ENCODE results near the gene ESYT3. TPM values are rescaled to one million over a fixed set of nuclear protein-coding genes. Genes with fewer than 3 reads are reported as not detected.

Gene ESYT3
- total RNA-seq, 6 donors from 2014 or later: 45.9 to 93.3 (median 54.6) TPM

DNA sequence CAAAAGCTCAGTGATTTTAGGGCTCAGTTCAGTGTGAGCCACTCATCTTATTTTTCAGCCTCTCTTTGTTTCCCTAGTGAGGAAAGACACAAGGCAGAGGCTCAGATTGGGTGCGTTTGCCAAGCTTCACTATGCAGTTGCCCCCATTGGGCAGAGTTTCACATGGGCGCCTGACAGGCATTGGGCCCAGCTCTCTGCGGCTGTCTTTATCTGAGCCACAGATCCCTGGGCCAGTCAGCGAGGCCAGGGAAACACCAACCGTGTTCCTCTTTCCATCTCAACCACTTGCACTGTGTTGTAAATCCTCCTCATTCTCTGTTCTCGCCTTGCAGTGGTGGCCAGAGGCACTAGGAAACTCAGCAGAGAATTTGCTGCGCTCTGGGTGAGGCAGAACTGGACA, 10.8 kb downstream of the ESYT3 start:
- Histone ChIP-seq H3K4me3 (no peak overlapping the region), H3K4me1 (peaks cover 25 to 33% (median 30%) of the 10 kb centered on the region in 4 donors), H3K9me3 (no peaks in the 10 kb centered on the region), H3K36me3 (no peaks in the 10 kb centered on the region), H3K27me3 (no peaks in the 10 kb centered on the region), H3K27ac (no peak overlapping the region)
- ATAC-seq (ENCODE audit: low FRiP score in 2 of 2): no peak
- 91 to 95% methylated on average over 7 of the region's 7 CpGs for WGBS, 2 donors
- no peak for DNase-seq
- no peak for TF ChIP-seq POLR2A (IDR thresholded peaks at IDR 0.05)
- no peak for TF ChIP-seq POLR2AphosphoS5 (IDR thresholded peaks at IDR 0.05)
- TF ChIP-seq EP300 (IDR thresholded peaks at IDR 0.05): no peak
- TF ChIP-seq, protein P1, sequence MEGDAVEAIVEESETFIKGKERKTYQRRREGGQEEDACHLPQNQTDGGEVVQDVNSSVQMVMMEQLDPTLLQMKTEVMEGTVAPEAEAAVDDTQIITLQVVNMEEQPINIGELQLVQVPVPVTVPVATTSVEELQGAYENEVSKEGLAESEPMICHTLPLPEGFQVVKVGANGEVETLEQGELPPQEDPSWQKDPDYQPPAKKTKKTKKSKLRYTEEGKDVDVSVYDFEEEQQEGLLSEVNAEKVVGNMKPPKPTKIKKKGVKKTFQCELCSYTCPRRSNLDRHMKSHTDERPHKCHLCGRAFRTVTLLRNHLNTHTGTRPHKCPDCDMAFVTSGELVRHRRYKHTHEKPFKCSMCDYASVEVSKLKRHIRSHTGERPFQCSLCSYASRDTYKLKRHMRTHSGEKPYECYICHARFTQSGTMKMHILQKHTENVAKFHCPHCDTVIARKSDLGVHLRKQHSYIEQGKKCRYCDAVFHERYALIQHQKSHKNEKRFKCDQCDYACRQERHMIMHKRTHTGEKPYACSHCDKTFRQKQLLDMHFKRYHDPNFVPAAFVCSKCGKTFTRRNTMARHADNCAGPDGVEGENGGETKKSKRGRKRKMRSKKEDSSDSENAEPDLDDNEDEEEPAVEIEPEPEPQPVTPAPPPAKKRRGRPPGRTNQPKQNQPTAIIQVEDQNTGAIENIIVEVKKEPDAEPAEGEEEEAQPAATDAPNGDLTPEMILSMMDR (IDR thresholded peaks at IDR 0.05): no peak

DNA sequence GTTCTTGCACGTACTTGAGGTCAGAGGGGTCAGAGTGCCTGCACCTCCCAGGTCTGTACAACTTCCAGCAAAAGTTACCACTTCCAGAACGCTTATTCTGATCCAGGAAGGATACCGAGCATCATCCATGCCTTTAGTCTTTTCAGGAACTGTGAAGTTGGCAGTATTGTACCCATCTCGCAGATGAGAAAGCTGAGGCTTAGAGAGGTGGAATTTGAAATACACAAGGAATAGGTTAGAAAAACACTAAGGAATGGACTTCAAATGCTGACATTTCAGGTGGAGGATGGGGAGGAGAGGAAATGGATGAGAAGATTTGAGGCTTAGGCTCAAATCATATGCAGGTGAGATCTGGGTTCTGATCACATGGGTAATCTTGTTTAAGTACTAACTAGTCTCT, 11.2 kb downstream of the ESYT3 start:
- Histone ChIP-seq H3K36me3 (no peaks in the 10 kb centered on the region), H3K9me3 (no peaks in the 10 kb centered on the region), H3K27ac (no peak overlapping the region), H3K4me1 (peaks cover 25 to 30% (median 26%) of the 10 kb centered on the region in 4 donors), H3K27me3 (no peaks in the 10 kb centered on the region), H3K4me3 (no peak overlapping the region)
- DNase-seq: no peak
- 89 to 92% methylated on average over 4 of the region's 4 CpGs for WGBS, 2 donors
- ATAC-seq (ENCODE audit: low FRiP score in 2 of 2): no peak
- TF ChIP-seq EP300 (IDR thresholded peaks at IDR 0.05) (no peak), POLR2AphosphoS5 (IDR thresholded peaks at IDR 0.05) (no peak), POLR2A (IDR thresholded peaks at IDR 0.05) (no peak)
- TF ChIP-seq, protein P1 (IDR thresholded peaks at IDR 0.05): no peak

DNA sequence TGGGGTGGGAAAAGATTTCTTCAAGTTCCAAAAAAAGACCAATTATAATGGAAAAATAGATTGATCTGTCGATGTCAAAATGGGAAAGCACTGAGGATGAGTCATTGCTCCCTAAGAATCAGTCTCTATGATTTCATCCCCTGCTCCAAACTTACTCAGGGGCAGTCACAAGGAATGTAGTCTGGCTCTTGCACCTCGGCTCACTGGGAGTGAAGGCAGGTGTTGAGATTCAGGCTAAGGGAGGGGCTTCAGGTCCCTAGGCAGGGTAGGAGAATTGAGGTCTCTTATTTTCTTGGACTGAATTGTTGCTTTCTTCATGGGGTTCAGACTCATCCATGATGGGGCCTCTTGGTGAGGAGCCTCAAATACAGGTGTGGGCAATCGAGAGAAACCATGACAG, 14.2 kb downstream of the ESYT3 start:
- WGBS, 2 donors: 86 to 88% methylated on average over 3 of the region's 3 CpGs
- ATAC-seq (ENCODE audit: low FRiP score in 2 of 2) (no peak), DNase-seq (no peak)
- no peaks in the 10 kb centered on the region for H3K36me3 ChIP-seq
- TF ChIP-seq, protein P1 (IDR thresholded peaks at IDR 0.05): no peak
- TF ChIP-seq EP300 (IDR thresholded peaks at IDR 0.05): no peak
- TF ChIP-seq POLR2AphosphoS5 (IDR thresholded peaks at IDR 0.05): no peak
- TF ChIP-seq POLR2A (IDR thresholded peaks at IDR 0.05): no peak
- peaks cover 0 to 5% (median under 1%) of the 10 kb centered on the region in 4 donors for H3K4me1 ChIP-seq
- no peaks in the 10 kb centered on the region for H3K27me3 ChIP-seq
- H3K9me3 ChIP-seq: no peaks in the 10 kb centered on the region
- H3K4me3 ChIP-seq: no peak overlapping the region
- no peak overlapping the region for H3K27ac ChIP-seq

DNA sequence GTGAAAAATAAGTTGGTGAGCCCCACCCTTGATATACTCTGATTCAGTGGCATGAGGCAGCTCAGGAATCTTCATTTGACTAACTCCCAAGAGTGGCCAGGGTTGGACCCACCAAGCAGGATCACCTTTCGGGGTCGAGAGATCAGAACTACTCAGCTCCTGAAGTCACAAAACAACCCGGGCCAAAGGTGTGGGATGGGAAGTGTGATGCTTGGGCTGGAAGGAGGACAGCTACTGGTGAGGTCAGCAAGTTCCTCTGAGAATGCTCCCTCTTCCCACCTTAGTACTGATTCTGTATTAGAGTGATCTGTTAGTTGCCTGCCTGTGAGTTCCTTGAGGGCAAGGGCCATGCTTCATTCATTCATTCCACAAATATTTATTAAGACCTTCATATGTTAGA, 15.1 kb downstream of the ESYT3 start:
- TF ChIP-seq POLR2AphosphoS5 (IDR thresholded peaks at IDR 0.05): no peak
- TF ChIP-seq EP300 (IDR thresholded peaks at IDR 0.05): no peak
- TF ChIP-seq, protein P1 (IDR thresholded peaks at IDR 0.05): no peak
- H3K27ac ChIP-seq: no peak overlapping the region
- peaks cover 0 to 5% (median 0%) of the 10 kb centered on the region in 4 donors for H3K4me1 ChIP-seq
- H3K36me3 ChIP-seq: no peaks in the 10 kb centered on the region
- DNase-seq (no peak), ATAC-seq (ENCODE audit: low FRiP score in 2 of 2) (no peak)
- no peak overlapping the region for H3K4me3 ChIP-seq
- WGBS, 2 donors: 88 to 100% methylated on average over 2 to 3 of the region's 3 CpGs
- H3K9me3 ChIP-seq: no peaks in the 10 kb centered on the region
- no peaks in the 10 kb centered on the region for H3K27me3 ChIP-seq

DNA sequence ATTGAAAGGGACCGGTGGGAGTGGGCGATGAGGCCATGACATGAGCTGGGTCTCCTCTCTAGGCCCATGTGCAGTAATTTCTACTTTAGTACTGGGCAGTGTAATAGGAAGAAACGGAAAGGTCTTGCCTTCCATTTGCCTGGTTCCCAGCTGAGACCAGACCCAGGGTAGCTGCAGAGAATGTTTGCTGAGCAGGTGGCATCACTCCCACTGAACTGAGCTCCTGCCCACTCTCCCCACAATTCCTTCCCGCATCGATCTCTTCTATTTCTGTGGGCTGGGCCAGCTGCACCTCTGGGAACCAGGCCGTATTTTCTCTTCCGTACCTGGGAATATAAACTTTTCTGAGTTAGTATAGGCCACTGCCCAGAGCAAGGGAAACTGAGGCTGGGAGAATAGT, 15.8 kb downstream of the ESYT3 start:
- DNase-seq: no peak
- H3K27ac ChIP-seq: no peak overlapping the region
- ATAC-seq (ENCODE audit: low FRiP score in 2 of 2): no peak
- H3K9me3 ChIP-seq: no peaks in the 10 kb centered on the region
- no peaks in the 10 kb centered on the region for H3K4me1 ChIP-seq
- 95 to 97% methylated on average over 7 of the region's 7 CpGs for WGBS, 2 donors
- H3K27me3 ChIP-seq: no peaks in the 10 kb centered on the region
- H3K36me3 ChIP-seq: no peaks in the 10 kb centered on the region
- TF ChIP-seq POLR2AphosphoS5 (IDR thresholded peaks at IDR 0.05): no peak
- TF ChIP-seq, protein P1 (IDR thresholded peaks at IDR 0.05): no peak
- TF ChIP-seq EP300 (IDR thresholded peaks at IDR 0.05): no peak
- TF ChIP-seq POLR2A (IDR thresholded peaks at IDR 0.05): no peak
- H3K4me3 ChIP-seq: no peak overlapping the region

Measured in upper lobe of left lung (tissue), 6 donors.